OCI-LY1 (cell line): Measurements from ENCODE around the gene EFHC2.

Source experiments
- H2AFZ ChIP-seq: fragments of 200-600 bp; sonication (generic), shearing (Covaris generic); 2 replicates; pipeline ENCODE4 v1.6.0; 2014; ENCODE audit warnings: antibody characterized with exemption, mild to moderate bottlenecking, low read length
- H3F3A ChIP-seq: fragments of 200-600 bp; sonication (generic), shearing (Covaris generic); 2 replicates; pipeline ENCODE4 v1.6.0; 2014; ENCODE audit warnings: mild to moderate bottlenecking, antibody characterized with exemption, low read length, moderate library complexity; ENCODE audit not compliant: insufficient read depth
- H3K27ac ChIP-seq: fragments of 200-600 bp; sonication (generic); 2 replicates; pipeline ENCODE4 v1.5.1; 2014; ENCODE audit warnings: low read length, mixed run types, mild to moderate bottlenecking, low read depth; ENCODE audit not compliant: poor library complexity, severe bottlenecking
- H3K27me3 ChIP-seq: fragments of 200-600 bp; sonication (generic); 2 replicates; pipeline ENCODE4 v1.6.0; 2014; ENCODE audit warnings: antibody characterized with exemption, mild to moderate bottlenecking, low read length, moderate library complexity; ENCODE audit not compliant: insufficient read depth
- H3K36me3 ChIP-seq: fragments of 200-600 bp; sonication (generic); 2 replicates; pipeline ENCODE4 v1.6.1; 2014; ENCODE audit warnings: mild to moderate bottlenecking, antibody characterized with exemption, low read length, moderate library complexity, mixed read lengths; ENCODE audit not compliant: insufficient read depth
- H3K4me1 ChIP-seq: fragments of 200-600 bp; sonication (generic); 2 replicates; pipeline ENCODE4 v1.5.1; 2014; ENCODE audit warnings: mild to moderate bottlenecking, low read length, moderate library complexity; ENCODE audit not compliant: insufficient read depth, severe bottlenecking
- H3K4me2 ChIP-seq: fragments of 200-600 bp; sonication (generic), shearing (Covaris generic); 2 replicates; pipeline ENCODE4 v1.6.1; 2014; ENCODE audit warnings: low read length
- H3K4me3 ChIP-seq: fragments of 200-600 bp; sonication (generic); 2 replicates; pipeline ENCODE4 v1.5.1; 2014; ENCODE audit warnings: low read length, low read depth, mild to moderate bottlenecking, mixed read lengths; ENCODE audit not compliant: poor library complexity, severe bottlenecking
- H3K79me2 ChIP-seq: fragments of 200-600 bp; shearing (Covaris generic); 2 replicates; pipeline ENCODE4 v1.6.1; 2016; ENCODE audit warnings: mixed run types, low read length, mixed read lengths; ENCODE audit not compliant: insufficient read depth
- H3K9ac ChIP-seq: fragments of 200-600 bp; sonication (generic), shearing (Covaris generic); 2 replicates; pipeline ENCODE4 v1.6.1; 2014; ENCODE audit warnings: mild to moderate bottlenecking, low read length, mixed read lengths
- H3K9me2 ChIP-seq: fragments of 200-600 bp; sonication (generic), shearing (Covaris generic); 2 replicates; pipeline ENCODE4 v1.6.1; 2014; ENCODE audit warnings: low read depth, mild to moderate bottlenecking, low read length, mixed read lengths
- H3K9me3 ChIP-seq: fragments of 200-600 bp; shearing (Covaris generic); 2 replicates; pipeline ENCODE4 v1.6.1; 2014; ENCODE audit warnings: low read length, mixed read lengths
- H4K20me1 ChIP-seq: fragments of 200-600 bp; sonication (generic), shearing (Covaris generic); 2 replicates; pipeline ENCODE4 v1.6.0; 2016; ENCODE audit warnings: mild to moderate bottlenecking, low read length; ENCODE audit not compliant: insufficient read depth
- CTCF ChIP-seq: fragments of 200-600 bp; sonication (generic), shearing (Covaris generic); IDR thresholded peaks from 2 replicates; pipeline ENCODE4 v1.5.1; 2017; ENCODE audit warnings: mild to moderate bottlenecking, antibody characterized with exemption, low read length, moderate library complexity, mixed read lengths
- EZH2 ChIP-seq: fragments of 200-600 bp; sonication (generic), shearing (Covaris generic); IDR thresholded peaks from 2 replicates; pipeline ENCODE4 v1.8.0; 2017; ENCODE audit warnings: borderline replicate concordance, mixed run types, mild to moderate bottlenecking, antibody characterized with exemption, low read length, moderate library complexity, mixed read lengths

The EFHC2 gene

GRCh38 chrX:44144177-44144945, 199.1 kb downstream of the EFHC2 start:
- H3K79me2 ChIP-seq, result no peaks in the 10 kb centered on the region
- H3K9me3 ChIP-seq, result no peaks in the 10 kb centered on the region
- TF ChIP-seq EZH2, result no peak
- no peak for TF ChIP-seq CTCF
- H3F3A ChIP-seq, result no peaks in the 10 kb centered on the region
- no peaks in the 10 kb centered on the region for H3K36me3 ChIP-seq
- no peak overlapping the region for H2AFZ ChIP-seq
- no peak overlapping the region for H3K27ac ChIP-seq
- no peak overlapping the region for H3K4me2 ChIP-seq
- H3K4me3 ChIP-seq, result no peak overlapping the region
- H3K9me2 ChIP-seq, result no peaks in the 10 kb centered on the region
- H3K27me3 ChIP-seq, result no peaks in the 10 kb centered on the region
- H3K9ac ChIP-seq, result no peak overlapping the region
- H4K20me1 ChIP-seq, result no peaks in the 10 kb centered on the region
- H3K4me1 ChIP-seq, result no peaks in the 10 kb centered on the region

- H3K79me2 ChIP-seq, result no peaks in the 10 kb centered on the region
- H3K4me1 ChIP-seq, result no peaks in the 10 kb centered on the region
- H2AFZ ChIP-seq, result no peak overlapping the region
- no peaks in the 10 kb centered on the region for H3K36me3 ChIP-seq
- no peak overlapping the region for H3K4me3 ChIP-seq
- H3K9ac ChIP-seq, result no peak overlapping the region
- H3K9me2 ChIP-seq, result no peaks in the 10 kb centered on the region
- H3K27ac ChIP-seq, result no peak overlapping the region
- no peaks in the 10 kb centered on the region for H3K9me3 ChIP-seq
- no peaks in the 10 kb centered on the region for H3F3A ChIP-seq
- H3K27me3 ChIP-seq, result no peaks in the 10 kb centered on the region
- H4K20me1 ChIP-seq, result no peaks in the 10 kb centered on the region
- TF ChIP-seq CTCF, result no peak
- no peak for TF ChIP-seq EZH2
- H3K4me2 ChIP-seq, result no peak overlapping the region
Measured at GRCh38 chrX:44143061-44143602, 200.3 kb downstream of the EFHC2 start.

- Histone ChIP-seq H3K79me2 (no peaks in the 10 kb centered on the region), H3K9ac (no peak overlapping the region)
Measured at GRCh38 chrX:44130189-44130588, 213.3 kb downstream of the EFHC2 start.

More at GRCh38 chrX:44130189-44130588, 213.3 kb downstream of the EFHC2 start:
- H2AFZ ChIP-seq, result no peak overlapping the region
- no peak overlapping the region for H3K4me3 ChIP-seq
- no peak overlapping the region for H3K27ac ChIP-seq
- H3K9me2 ChIP-seq, result no peaks in the 10 kb centered on the region
- no peaks in the 10 kb centered on the region for H3F3A ChIP-seq
- no peaks in the 10 kb centered on the region for H3K9me3 ChIP-seq
- H4K20me1 ChIP-seq, result no peaks in the 10 kb centered on the region
- no peaks in the 10 kb centered on the region for H3K27me3 ChIP-seq
- TF ChIP-seq CTCF (no peak), EZH2 (no peak)
- no peak overlapping the region for H3K4me2 ChIP-seq
- H3K36me3 ChIP-seq, result no peaks in the 10 kb centered on the region
- H3K4me1 ChIP-seq, result no peaks in the 10 kb centered on the region
